Stimulated activated naive B cell treated with anti-CD40 and anti-IgM and Interleukin-4, amounts not matched to agents 10 μg/mL and 1 μg/mL and 100 μg/mL, for 72 hours (primary cell): ENCODE data around the gene SORL1.
"Not testable (repeated sequence)": the region's sequence is repeated elsewhere in the genome, so short reads cannot be mapped to it uniquely, and the experiment has no call there.

Experiments used
- ATAC-seq, 2 donors: fragments of 150-1000 bp; cut with Tn5 transposase; replicated peaks; 2 replicates each; pipeline ENCODE4 v1.10.0; 2021; ENCODE audit warnings: moderate library complexity in 1 of 2
- DNase-seq: peaks from one replicate; pipeline ENCODE4 v3.0.0; 2021
- H3K27ac Mint-ChIP-seq: one replicate; pipeline ENCODE4 v1.8.0; 2022; ENCODE audit warnings: mild to moderate bottlenecking, mixed read lengths
- H3K27me3 Mint-ChIP-seq, 2 donors: one replicate each; pipeline ENCODE4 v1.8.0; 2022; ENCODE audit warnings: mixed read lengths in 2 of 2
- H3K36me3 Mint-ChIP-seq, 2 donors: one replicate each; pipeline ENCODE4 v1.8.0; 2022; ENCODE audit warnings: mixed read lengths in 2 of 2, mild to moderate bottlenecking in 1 of 2
- H3K4me1 Mint-ChIP-seq, 2 donors: one replicate each; pipeline ENCODE4 v1.8.0; 2022; ENCODE audit warnings: mixed read lengths in 2 of 2, mild to moderate bottlenecking in 1 of 2
- H3K4me3 Mint-ChIP-seq, 2 donors: one replicate each; pipeline ENCODE4 v1.8.0; 2022; ENCODE audit warnings: mild to moderate bottlenecking in 2 of 2, mixed read lengths in 2 of 2, moderate library complexity in 1 of 2
- H3K9me3 Mint-ChIP-seq, 2 donors: one replicate each; pipeline ENCODE4 v1.8.0; 2022; ENCODE audit warnings: mixed read lengths in 2 of 2, mild to moderate bottlenecking in 1 of 2

SORL1 gene

GRCh38 chr11:121626507-121626875 is 174.4 kb downstream of the SORL1 start:
- no peak for ATAC-seq
- H3K36me3 Mint-ChIP-seq, result peaks cover 39 to 46% of the 10 kb centered on the region in 2 donors
- H3K4me3 Mint-ChIP-seq, result no peak overlapping the region
- H3K27me3 Mint-ChIP-seq, result no peaks in the 10 kb centered on the region
- DNase-seq, result no peak
- no peak overlapping the region for H3K27ac Mint-ChIP-seq
- no peaks in the 10 kb centered on the region for H3K9me3 Mint-ChIP-seq
- H3K4me1 Mint-ChIP-seq, result peaks cover 0 to 7% of the 10 kb centered on the region in 2 donors

GRCh38 chr11:121626980-121627379 is 174.9 kb downstream of the SORL1 start:
- no peaks in the 10 kb centered on the region for H3K27me3 Mint-ChIP-seq
- ATAC-seq, result no peak

DNA sequence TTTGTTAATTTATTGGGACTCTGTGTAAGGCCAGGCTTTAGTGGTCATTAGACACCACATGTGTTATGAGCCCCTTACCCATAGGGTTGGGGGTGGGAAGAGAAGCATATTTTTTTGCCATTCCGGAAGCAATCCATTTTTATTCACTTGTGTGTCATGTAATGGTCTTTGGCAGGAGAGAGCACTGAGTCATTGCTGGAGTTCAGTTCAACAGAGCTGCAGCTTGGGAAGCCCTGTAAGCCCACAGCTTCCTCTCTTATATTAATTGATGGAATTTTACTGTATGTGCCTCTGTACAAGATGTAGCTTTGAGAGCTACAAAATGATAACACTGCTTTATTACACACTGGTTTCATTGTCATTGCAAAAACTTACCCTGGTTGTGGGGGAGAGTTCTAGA is 177.9 kb downstream of the SORL1 start:
- H3K36me3 Mint-ChIP-seq, result peaks cover 18 to 34% of the 10 kb centered on the region in 2 donors

More at GRCh38 chr11:121626980-121627379, 174.9 kb downstream of the SORL1 start:
- no peaks in the 10 kb centered on the region for H3K9me3 Mint-ChIP-seq
- H3K36me3 Mint-ChIP-seq, result peaks cover 36 to 42% of the 10 kb centered on the region in 2 donors
- no peak for DNase-seq
- no peak overlapping the region for H3K27ac Mint-ChIP-seq
- H3K4me3 Mint-ChIP-seq, result no peak overlapping the region
- H3K4me1 Mint-ChIP-seq, result peaks cover 0 to 7% of the 10 kb centered on the region in 2 donors

GRCh38 chr11:121631456-121631855 is 179.3 kb downstream of the SORL1 start:
- Mint-ChIP-seq H3K4me1 (no peaks in the 10 kb centered on the region), H3K9me3 (no peaks in the 10 kb centered on the region), H3K36me3 (peaks cover 12 to 26% of the 10 kb centered on the region in 2 donors), H3K27me3 (no peaks in the 10 kb centered on the region), H3K27ac (no peak overlapping the region), H3K4me3 (no peak overlapping the region)
- ATAC-seq (no peak), DNase-seq (no peak)

More for the DNA sequence above, 177.9 kb downstream of the SORL1 start:
- Mint-ChIP-seq H3K4me3 (no peak overlapping the region), H3K9me3 (no peaks in the 10 kb centered on the region), H3K27ac (no peak overlapping the region), H3K4me1 (no peaks in the 10 kb centered on the region), H3K27me3 (no peaks in the 10 kb centered on the region)
- no peak for ATAC-seq
- DNase-seq, result no peak

- ATAC-seq (no peak), DNase-seq (no peak)
- H3K4me1 Mint-ChIP-seq, result no peaks in the 10 kb centered on the region
- no peaks in the 10 kb centered on the region for H3K27me3 Mint-ChIP-seq
- no peaks in the 10 kb centered on the region for H3K9me3 Mint-ChIP-seq
- H3K4me3 Mint-ChIP-seq, result no peak overlapping the region
- no peak overlapping the region for H3K27ac Mint-ChIP-seq
- H3K36me3 Mint-ChIP-seq, result peaks cover 5 to 14% of the 10 kb centered on the region in 2 donors
Observed at GRCh38 chr11:121634273-121634672, 182.2 kb downstream of the SORL1 start.

GRCh38 chr11:121634889-121635288 is 182.8 kb downstream of the SORL1 start:
- Mint-ChIP-seq H3K27ac (no peak overlapping the region), H3K36me3 (peaks cover 5 to 14% of the 10 kb centered on the region in 2 donors), H3K9me3 (no peaks in the 10 kb centered on the region), H3K27me3 (no peaks in the 10 kb centered on the region), H3K4me1 (no peaks in the 10 kb centered on the region), H3K4me3 (no peak overlapping the region)
- no peak for DNase-seq
- ATAC-seq, result no peak

DNA sequence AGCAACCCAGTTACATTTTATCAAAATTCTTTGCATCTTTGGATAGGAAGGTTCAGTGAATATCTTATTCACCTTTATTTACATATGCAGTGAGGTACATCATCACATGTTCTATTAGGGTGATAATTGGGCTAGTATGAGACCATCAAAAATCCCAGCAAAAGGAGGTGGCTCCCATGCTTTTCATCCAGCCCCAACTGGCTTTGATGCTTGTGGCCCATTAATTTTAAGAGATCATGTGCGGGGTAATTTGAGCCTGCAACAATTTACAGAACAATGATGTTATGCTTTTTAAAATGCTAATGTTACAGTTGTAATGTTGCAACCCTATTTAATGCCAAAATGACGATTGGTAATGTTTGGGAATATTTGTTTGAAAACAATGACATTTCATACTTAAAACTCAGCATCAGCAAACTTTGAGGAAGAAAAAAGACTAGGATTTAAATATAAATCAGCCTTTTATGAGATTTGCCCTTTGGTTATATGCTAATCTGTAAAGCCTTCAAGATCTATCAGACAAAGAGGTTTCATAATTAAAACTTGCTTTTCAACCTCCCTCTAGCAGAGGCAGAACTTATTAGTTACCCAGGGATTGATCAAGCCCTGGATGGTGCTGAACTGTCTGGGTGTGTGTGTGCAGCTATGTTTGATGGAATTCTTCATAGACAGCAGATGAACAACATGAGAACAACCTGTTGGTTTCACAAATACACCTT is 184.1 kb downstream of the SORL1 start:
- Mint-ChIP-seq H3K4me3 (no peak overlapping the region), H3K9me3 (no peaks in the 10 kb centered on the region), H3K27me3 (no peaks in the 10 kb centered on the region), H3K4me1 (no peaks in the 10 kb centered on the region), H3K36me3 (peaks cover 5 to 14% of the 10 kb centered on the region in 2 donors), H3K27ac (no peak overlapping the region)
- ATAC-seq, result no peak
- DNase-seq, result no peak

DNA sequence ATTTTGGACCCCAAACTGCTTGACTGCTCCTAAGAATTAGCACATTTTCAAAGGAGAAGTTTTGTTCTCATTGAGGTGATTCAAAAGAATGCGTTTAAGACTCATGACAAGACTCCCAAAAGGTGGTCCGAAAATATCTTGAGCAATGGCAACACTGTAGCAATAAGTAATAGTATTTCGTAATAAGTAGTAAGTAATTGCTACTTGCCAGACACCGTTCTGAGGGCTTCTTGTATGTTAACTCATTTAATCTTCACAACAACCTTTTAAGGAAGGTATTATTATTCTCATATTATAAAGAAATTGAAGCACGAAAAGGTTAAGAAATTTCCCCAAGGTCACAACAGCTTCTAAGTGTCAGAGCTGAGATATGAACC is 184.7 kb downstream of the SORL1 start:
- DNase-seq, result no peak
- H3K27me3 Mint-ChIP-seq, result no peaks in the 10 kb centered on the region

DNA sequence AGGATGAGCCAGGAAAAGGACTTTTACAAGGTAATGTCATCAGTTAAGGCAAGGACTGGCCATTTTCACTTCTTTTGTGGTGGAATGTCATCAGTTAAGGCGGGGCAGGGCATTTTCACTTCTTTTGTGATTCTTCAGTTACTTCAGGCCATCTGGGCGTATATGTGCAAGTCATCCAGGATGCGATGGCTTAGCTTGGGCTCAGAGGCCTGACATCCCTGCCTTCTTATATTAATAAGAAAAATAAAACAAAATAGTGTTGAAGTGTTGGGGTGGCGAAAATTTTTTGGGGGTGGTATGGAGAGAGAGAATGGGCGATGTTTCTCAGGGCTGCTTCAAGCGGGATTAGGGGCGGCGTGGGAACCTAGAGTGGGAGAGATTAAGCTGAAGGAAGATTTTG is 185.5 kb downstream of the SORL1 start:
- H3K27me3 Mint-ChIP-seq, ATAC-seq, H3K9me3 Mint-ChIP-seq, DNase-seq, H3K27ac Mint-ChIP-seq, H3K36me3 Mint-ChIP-seq, H3K4me1 Mint-ChIP-seq, H3K4me3 Mint-ChIP-seq: not testable (repeated sequence)

More for the DNA sequence above, 184.7 kb downstream of the SORL1 start:
- Mint-ChIP-seq H3K4me1 (no peaks in the 10 kb centered on the region), H3K4me3 (no peak overlapping the region), H3K9me3 (no peaks in the 10 kb centered on the region), H3K27ac (no peak overlapping the region), H3K36me3 (peaks cover 5 to 14% of the 10 kb centered on the region in 2 donors)
- ATAC-seq, result no peak

DNA sequence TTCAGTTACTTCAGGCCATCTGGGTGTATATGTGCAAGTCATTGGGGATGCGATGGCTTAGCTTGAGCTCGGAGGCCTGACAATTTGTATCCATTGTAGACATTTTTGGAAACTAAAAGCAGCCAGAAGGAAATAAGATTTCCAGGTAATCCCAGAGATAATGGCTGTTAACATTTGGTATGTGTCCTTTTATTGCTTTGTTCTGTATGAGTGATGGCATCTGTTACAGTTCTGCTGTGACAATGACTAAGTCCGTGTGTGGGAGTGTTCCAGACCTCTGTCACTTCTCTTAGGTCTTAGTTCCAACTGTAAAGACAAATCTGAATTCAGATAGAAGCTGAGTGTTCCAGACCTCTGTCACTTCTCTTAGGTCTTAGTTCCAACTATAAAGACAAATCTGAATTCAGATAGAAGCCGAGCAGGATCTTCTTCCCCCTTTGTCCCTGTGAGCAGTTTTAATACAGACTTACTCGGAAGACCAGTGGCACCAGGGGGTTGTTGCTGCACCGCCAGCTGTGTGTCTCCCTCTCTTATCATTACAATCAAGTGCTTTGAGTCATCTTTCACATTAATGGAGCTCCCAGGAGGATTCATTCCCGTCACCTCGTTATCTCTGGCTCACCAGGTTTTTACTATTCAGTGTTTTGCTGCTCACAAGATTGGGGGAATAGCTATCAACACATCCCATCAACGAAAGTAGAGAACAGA is 191.5 kb downstream of the SORL1 start:
- no peak for ATAC-seq
- DNase-seq, result no peak
- Mint-ChIP-seq H3K27me3 (no peaks in the 10 kb centered on the region), H3K27ac (no peak overlapping the region), H3K4me3 (no peak overlapping the region), H3K36me3 (peaks cover 0 to 3% of the 10 kb centered on the region in 2 donors), H3K4me1 (no peaks in the 10 kb centered on the region), H3K9me3 (no peaks in the 10 kb centered on the region)

- Mint-ChIP-seq H3K27me3 (no peaks in the 10 kb centered on the region), H3K4me1 (no peaks in the 10 kb centered on the region), H3K9me3 (no peaks in the 10 kb centered on the region), H3K4me3 (no peak overlapping the region), H3K36me3 (peaks cover 0 to 4% of the 10 kb centered on the region in 2 donors), H3K27ac (no peak overlapping the region)
- DNase-seq, result no peak
- ATAC-seq, result no peak
Observed at GRCh38 chr11:121644187-121644512, 192.0 kb downstream of the SORL1 start.

DNA sequence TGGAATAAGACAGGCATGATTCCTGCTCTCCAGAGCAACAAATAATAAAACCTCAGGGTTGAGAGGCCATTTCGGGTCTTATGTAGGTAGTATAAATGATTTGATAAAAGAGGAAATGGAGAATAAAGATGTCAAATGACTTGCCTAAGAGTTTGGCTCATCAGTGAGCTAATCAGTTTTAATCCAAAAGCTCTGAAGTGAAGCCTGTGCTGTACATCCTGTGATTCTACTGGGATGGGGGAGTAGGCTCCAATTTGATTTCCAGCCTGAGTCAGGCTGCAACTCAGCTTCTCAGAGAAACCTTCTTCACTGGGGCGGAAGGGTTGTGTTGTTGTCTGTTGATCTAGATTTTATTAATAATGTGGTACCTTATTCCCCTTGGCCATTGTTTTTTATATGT is 192.9 kb downstream of the SORL1 start:
- H3K4me3 Mint-ChIP-seq, result no peak overlapping the region
- H3K36me3 Mint-ChIP-seq, result peaks cover 0 to 4% of the 10 kb centered on the region in 2 donors
- H3K9me3 Mint-ChIP-seq, result no peaks in the 10 kb centered on the region
- ATAC-seq (no peak), DNase-seq (no peak)
- H3K27ac Mint-ChIP-seq, result no peak overlapping the region
- H3K27me3 Mint-ChIP-seq, result no peaks in the 10 kb centered on the region
- no peaks in the 10 kb centered on the region for H3K4me1 Mint-ChIP-seq

DNA sequence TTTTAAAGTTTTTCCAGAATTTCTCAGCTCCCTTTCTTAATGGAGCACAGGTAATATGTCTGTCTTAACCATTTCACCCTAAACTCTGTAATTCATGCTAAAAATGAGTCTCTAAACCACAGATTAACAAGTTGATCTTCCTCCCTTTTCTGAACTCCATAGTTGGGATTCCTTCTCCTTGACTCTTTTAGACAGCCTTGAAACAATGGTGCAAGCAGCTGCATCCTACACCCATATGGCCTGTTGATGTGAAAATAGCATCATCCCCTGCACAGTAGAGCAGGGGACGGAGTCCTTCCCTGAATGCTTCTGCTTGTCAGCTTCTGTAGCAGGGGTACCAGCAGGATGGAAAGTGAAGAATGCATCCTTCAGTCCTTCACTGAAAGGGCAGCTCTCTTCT is 193.5 kb downstream of the SORL1 start:
- Mint-ChIP-seq H3K27me3 (no peaks in the 10 kb centered on the region), H3K36me3 (peaks cover 0 to 4% of the 10 kb centered on the region in 2 donors), H3K27ac (no peak overlapping the region), H3K4me1 (no peaks in the 10 kb centered on the region), H3K4me3 (no peak overlapping the region), H3K9me3 (no peaks in the 10 kb centered on the region)
- ATAC-seq (no peak), DNase-seq (no peak)

- H3K4me1 Mint-ChIP-seq, result no peaks in the 10 kb centered on the region
- no peaks in the 10 kb centered on the region for H3K9me3 Mint-ChIP-seq
- DNase-seq (no peak), ATAC-seq (no peak)
- no peak overlapping the region for H3K4me3 Mint-ChIP-seq
- H3K36me3 Mint-ChIP-seq, result peaks cover 0 to 4% of the 10 kb centered on the region in 2 donors
- peaks cover 0 to 5% of the 10 kb centered on the region in 2 donors for H3K27me3 Mint-ChIP-seq
- H3K27ac Mint-ChIP-seq, result no peak overlapping the region
Observed at GRCh38 chr11:121648306-121648705, 196.2 kb downstream of the SORL1 start.

GRCh38 chr11:121649798-121650197 is 197.7 kb downstream of the SORL1 start:
- peaks cover 13 to 17% of the 10 kb centered on the region in 2 donors for H3K27me3 Mint-ChIP-seq
- H3K9me3 Mint-ChIP-seq, result no peaks in the 10 kb centered on the region
- DNase-seq (no peak), ATAC-seq (no peak)
- H3K4me1 Mint-ChIP-seq, result no peaks in the 10 kb centered on the region
- H3K4me3 Mint-ChIP-seq, result no peak overlapping the region
- H3K27ac Mint-ChIP-seq, result no peak overlapping the region
- H3K36me3 Mint-ChIP-seq, result peaks cover 0 to 4% of the 10 kb centered on the region in 2 donors
